IMR-90 (cell line): ENCODE results near the gene EPS15. TPM values are rescaled to one million over a fixed set of nuclear protein-coding genes. Genes with fewer than 3 reads are reported as not detected.

Experiments
- ATAC-seq: fragments of 200-7000 bp; cut with Tn5 transposase; 2 replicates; pipeline ENCODE4 v1.9.1; 2020; ENCODE audit warnings: low read depth, mild to moderate bottlenecking, moderate library complexity
- BruUV-seq: library from RNA; stranded (reverse); fragments of 400-500 nt; replicated peaks from 2 replicates; lab custom pipeline; 2021; lab: Mats Ljungman, UMichigan
- CTCF ChIA-PET: fragments of 300-600 bp; formaldehyde crosslinking; extraction: SDS; loops from one replicate; lab custom pipeline; 2021; ENCODE audit warnings: antibody characterized with exemption; lab: Yijun Ruan, JAX
- POLR2A ChIA-PET: fragments of 300-600 bp; sonication (Branson Sonifier 250); formaldehyde crosslinking; loops from one replicate; lab custom pipeline; 2022; ENCODE audit warnings: antibody characterized with exemption; ENCODE audit not compliant: unreplicated experiment; lab: Charles Lee
- DNase-seq: peaks from one replicate; pipeline ENCODE4 v3.0.0; 2013
- H2AFZ ChIP-seq: replicated peaks from 2 replicates; pipeline ENCODE3; 2013; ENCODE audit warnings: low read length, mild to moderate bottlenecking; ENCODE audit not compliant: poor library complexity
- H2AK5ac ChIP-seq: 2 replicates; pipeline ENCODE4 v1.6.1; 2013; ENCODE audit warnings: low read depth, low read length, inconsistent platforms
- H2AK9ac ChIP-seq: replicated peaks from 2 replicates; pipeline ENCODE3; 2013; ENCODE audit warnings: mild to moderate bottlenecking, low read depth, low read length, moderate library complexity; ENCODE audit not compliant: poor library complexity
- H2BK120ac ChIP-seq: 2 replicates; pipeline ENCODE4 v1.6.1; 2013; ENCODE audit warnings: low read depth, low read length, inconsistent platforms
- H2BK15ac ChIP-seq: 3 replicates; pipeline ENCODE4 v1.6.1; 2013; ENCODE audit warnings: low read depth, low read length, inconsistent platforms
- H2BK20ac ChIP-seq: 2 replicates; pipeline ENCODE4 v1.6.1; 2013; ENCODE audit warnings: low read depth, mild to moderate bottlenecking, inconsistent platforms, low read length, moderate library complexity
- H2BK5ac ChIP-seq: 2 replicates; pipeline ENCODE4 v1.6.1; 2013; ENCODE audit warnings: mild to moderate bottlenecking, low read depth, low read length, inconsistent platforms; ENCODE audit not compliant: poor library complexity, severe bottlenecking
- H3K14ac ChIP-seq: replicated peaks from 2 replicates; pipeline ENCODE4 v1.6.1; 2013; ENCODE audit warnings: low read depth, low read length, inconsistent platforms
- H3K18ac ChIP-seq: 2 replicates; pipeline ENCODE4 v1.6.1; 2013; ENCODE audit warnings: low read depth, low read length, control low read depth
- H3K23ac ChIP-seq: 2 replicates; pipeline ENCODE4 v1.6.1; 2013; ENCODE audit warnings: low read depth, low read length, inconsistent platforms
- H3K27ac ChIP-seq: 2 replicates; pipeline ENCODE4 v1.5.1; 2013; ENCODE audit warnings: mild to moderate bottlenecking, control low read depth, low read length; ENCODE audit not compliant: insufficient read depth
- H3K27me3 ChIP-seq: 2 replicates; pipeline ENCODE4 v1.6.1; 2013; ENCODE audit warnings: low read length; ENCODE audit not compliant: control insufficient read depth, insufficient read depth
- H3K36me3 ChIP-seq: 2 replicates; pipeline ENCODE4 v1.6.1; 2013; ENCODE audit warnings: low read length, mixed read lengths; ENCODE audit not compliant: control insufficient read depth, insufficient read depth
- H3K4ac ChIP-seq: 2 replicates; pipeline ENCODE4 v1.6.1; 2013; ENCODE audit warnings: low read depth, low read length, inconsistent platforms
- H3K4me1 ChIP-seq: 2 replicates; pipeline ENCODE4 v1.6.1; 2013; ENCODE audit warnings: low read length, mixed read lengths; ENCODE audit not compliant: control insufficient read depth, insufficient read depth
- H3K4me2 ChIP-seq: 2 replicates; pipeline ENCODE4 v1.6.1; 2013; ENCODE audit warnings: low read depth, mild to moderate bottlenecking, control low read depth, low read length, moderate library complexity
- H3K4me3 ChIP-seq: 2 replicates; pipeline ENCODE4 v1.5.1; 2013; ENCODE audit warnings: low read depth, mild to moderate bottlenecking, control low read depth, low read length, moderate library complexity; ENCODE audit not compliant: insufficient read depth
- H3K56ac ChIP-seq: 2 replicates; pipeline ENCODE4 v1.6.1; 2013; ENCODE audit warnings: low read length, inconsistent platforms; ENCODE audit not compliant: insufficient read depth; ENCODE audit errors: extremely low read depth
- H3K79me1 ChIP-seq, 2 experiments: 2 replicates each; pipeline ENCODE4 v1.6.1; 2013; ENCODE audit warnings: low read length in 2 of 2, inconsistent platforms in 1 of 2, low read depth in 1 of 2
- H3K9ac ChIP-seq: 2 replicates; pipeline ENCODE4 v1.6.1; 2013; ENCODE audit warnings: low read depth, low read length, control low read depth
- H3K9me1 ChIP-seq: 2 replicates; pipeline ENCODE4 v1.6.1; 2013; ENCODE audit warnings: low read length, inconsistent platforms; ENCODE audit not compliant: insufficient read depth
- H3K9me3 ChIP-seq: 2 replicates; pipeline ENCODE4 v1.6.1; 2013; ENCODE audit warnings: low read length; ENCODE audit not compliant: control insufficient read depth, insufficient read depth
- H4K20me1 ChIP-seq: 2 replicates; pipeline ENCODE4 v1.6.1; 2013; ENCODE audit warnings: low read length, inconsistent platforms; ENCODE audit not compliant: insufficient read depth
- H4K5ac ChIP-seq: 2 replicates; pipeline ENCODE4 v1.6.1; 2013; ENCODE audit warnings: mild to moderate bottlenecking, low read depth, low read length, control low read depth
- H4K8ac ChIP-seq, 2 experiments: 2 replicates each; pipeline ENCODE4 v1.6.1; 2013; ENCODE audit warnings: low read depth in 2 of 2, low read length in 2 of 2, control low read depth in 1 of 2, inconsistent platforms in 1 of 2
- H4K91ac ChIP-seq: 2 replicates; pipeline ENCODE4 v1.6.1; 2013; ENCODE audit warnings: low read depth, low read length, inconsistent platforms; ENCODE audit not compliant: insufficient read depth
- CEBPB ChIP-seq: IDR thresholded peaks from 2 replicates; pipeline ENCODE4 v1.6.1; 2012; ENCODE audit warnings: low read depth, low read length, improper control_type of control experiment
- RCOR1 ChIP-seq: IDR thresholded peaks from 2 replicates; pipeline ENCODE4 v1.6.1; 2012; ENCODE audit warnings: mild to moderate bottlenecking, low read length, improper control_type of control experiment; ENCODE audit not compliant: insufficient replicate concordance
- RFX5 ChIP-seq: IDR thresholded peaks from 2 replicates; pipeline ENCODE4 v1.8.0; 2012; ENCODE audit warnings: low read depth, mild to moderate bottlenecking, low read length, moderate library complexity
- USF2 ChIP-seq: fragments of 150-350 bp; IDR thresholded peaks from 2 replicates; pipeline ENCODE4 v1.6.1; 2017; ENCODE audit warnings: mild to moderate bottlenecking, antibody characterized with exemption, low read length, low read depth
- WGBS, 2 experiments: methylation state at CpG; one replicate each; pipeline versions ENCODE4 v1.1.5 to v1.1.7; 2013; ENCODE audit warnings: missing lambda C conversion rate in 2 of 2; ENCODE audit not compliant: insufficient read length in 1 of 2; ENCODE audit errors: extremely low coverage in 2 of 2; 5-methylcytosine and 5-hydroxymethylcytosine counted together
- dilution Hi-C: fragments of 300-500 bp; cut with HindIII; formaldehyde crosslinking; loops from one replicate; pipeline ENCODE4 v1.14.3; 2018; ENCODE audit warnings: low sequenced_read_pairs; ENCODE audit not compliant: unreplicated experiment
- in situ Hi-C: fragments of 300-500 bp; cut with MboI; formaldehyde crosslinking; loops from 3 replicates; pipeline ENCODE4 v1.14.3; 2019; ENCODE audit warnings: low sequenced_read_pairs, inconsistent platforms, mixed read lengths
- intact Hi-C: fragments of 100-400 bp; cut with micrococcal nuclease; formaldehyde crosslinking; loops from 2 replicates; pipeline ENCODE4 v1.10.0; 2022
- polyA plus RNA-seq, 3 experiments: library from polyadenylated mRNA; depleted of rRNA; stranded (reverse); fragments of >200 nt; gene quantifications; 2 replicates each; pipeline ENCODE4 v1.2.3, GENCODE V29; 2012; ENCODE audit warnings: low replicate concordance in 1 of 3
- total RNA-seq: library from RNA; depleted of rRNA; stranded (reverse); fragments of >200 nt; gene quantifications from 2 replicates; pipeline ENCODE4 v1.2.3, GENCODE V29; 2012

Gene EPS15
- total and polyA plus RNA-seq, 2 of the 4 experiments (the other 2 are of a cell fraction): 17.6 to 38.0 TPM

GRCh38 chr1:51425273-51425672 is 93.8 kb downstream of the EPS15 start:
- Histone ChIP-seq H3K9me3 (no peaks in the 10 kb centered on the region), H4K91ac (no peak overlapping the region), H2BK20ac (no peak overlapping the region), H3K14ac (no peak overlapping the region), H2BK5ac (no peak overlapping the region), H2AK9ac (no peak overlapping the region), H3K9ac (no peak overlapping the region), H3K4me3 (no peak overlapping the region), H4K5ac (no peak overlapping the region), H3K18ac (no peak overlapping the region), H3K23ac (no peak overlapping the region), H3K4me2 (no peak overlapping the region), H3K36me3 (peaks cover 4% of the 10 kb centered on the region; the same call in 1 of the 2 replicates), H3K27me3 (no peaks in the 10 kb centered on the region), H3K4me1 (peaks cover 11% of the 10 kb centered on the region), H2AK5ac (no peak overlapping the region), H2AFZ (no peak overlapping the region), H2BK120ac (no peak overlapping the region), H3K27ac (no peak overlapping the region), H3K9me1 (no peaks in the 10 kb centered on the region), H2BK15ac (no peak overlapping the region), H4K20me1 (no peaks in the 10 kb centered on the region), H3K79me1 (peaks cover 0 to 18% of the 10 kb centered on the region in 2 experiments; a peak in 3 of 4 replicates), H3K56ac (no peak overlapping the region), H4K8ac (no peak overlapping the region), H3K4ac (no peak overlapping the region)
- WGBS, 2 experiments: no CpG with 5 or more reads among the region's 1 CpG
- dilution Hi-C loops (no loop called here), in situ Hi-C loops (no loop called here), intact Hi-C loops (loop anchor here (1.0 to 10.0 kb wide), 3 partner anchors 27 to 160 kb away; no protein-coding TSS in a partner anchor)
- TF ChIP-seq USF2 (no peak), CEBPB (peak; percentile 26; the same call in 1 of the 2 replicates), RCOR1 (no peak), RFX5 (no peak)
- DNase-seq: no peak
- no peak for ATAC-seq
- no TSS peak for BruUV-seq
- POLR2A ChIA-PET: interaction anchor here (0.6 kb wide), 1 partner anchor 26 kb away, joined by 3 read pairs; no protein-coding TSS in a partner anchor
- CTCF ChIA-PET: no interaction called here
